HG02642 (cell line): Measurements from ENCODE around the gene SOCS1.
"Not testable (repeated sequence)": the region's sequence is repeated elsewhere in the genome, so short reads cannot be mapped to it uniquely, and the experiment has no call there.

Experiments
- ATAC-seq: cut with Tn5 transposase; IDR thresholded peaks from one replicate; pipeline ENCODE4 v1.9.1; 2021; ENCODE audit warnings: mild to moderate bottlenecking; ENCODE audit not compliant: unreplicated experiment, poor library complexity

SOCS1 gene

DNA sequence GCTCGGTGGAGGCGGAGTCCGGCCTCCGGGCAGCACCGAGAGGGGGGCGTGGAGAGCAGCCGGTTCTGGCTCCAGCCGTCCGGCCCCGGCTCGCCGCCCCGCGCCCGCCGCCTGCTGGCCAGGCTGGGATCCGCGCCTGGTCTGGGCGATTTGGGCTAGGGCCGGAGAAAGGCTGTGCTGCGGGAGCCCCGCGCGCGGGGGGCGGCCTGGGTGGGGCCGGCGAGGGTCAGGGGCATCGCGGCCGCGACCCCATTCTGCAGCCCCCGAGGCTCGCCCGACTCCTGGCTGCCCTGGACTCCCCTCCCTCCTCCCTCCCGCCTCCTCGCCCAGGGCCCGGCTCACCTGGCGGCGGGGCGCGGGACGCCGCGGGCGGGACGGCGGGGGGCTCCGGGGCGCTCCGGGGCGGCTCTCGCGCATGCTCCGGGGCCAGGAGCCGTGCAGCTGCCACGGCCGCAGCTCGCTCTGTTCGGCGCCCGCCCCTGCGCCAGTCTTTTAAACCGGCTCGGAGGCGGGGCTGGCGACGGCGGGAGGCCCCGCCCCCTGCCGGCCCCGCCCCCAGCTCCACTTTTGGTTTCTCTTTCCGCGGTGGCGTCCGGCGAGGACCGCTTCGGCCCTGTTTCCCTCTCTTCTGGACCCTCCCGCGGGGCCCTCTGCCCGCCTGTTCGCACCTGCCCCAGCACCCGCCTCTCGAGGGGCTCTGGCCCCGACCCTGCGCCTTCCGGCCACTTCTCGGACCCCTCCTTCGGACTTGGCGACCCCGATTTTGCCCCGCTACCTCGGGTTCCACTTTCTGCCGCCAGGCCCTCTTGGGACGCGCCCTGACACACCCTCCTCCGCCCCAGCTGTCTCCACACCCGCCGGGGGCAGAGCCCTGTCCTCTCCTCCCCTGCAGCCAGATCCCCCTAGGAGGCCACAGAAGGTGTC lies at the start of gene SOCS1:
SOCS1 (minus strand) TSS at position 468 of the 924 bp plus-strand sequence. CDS start 726 bp downstream, outside the sequence.
- ATAC-seq: peak; percentile 67

GRCh38 chr16:11303405-11304138 lies 47.6 kb upstream of the SOCS1 start:
- ATAC-seq: no peak

DNA sequence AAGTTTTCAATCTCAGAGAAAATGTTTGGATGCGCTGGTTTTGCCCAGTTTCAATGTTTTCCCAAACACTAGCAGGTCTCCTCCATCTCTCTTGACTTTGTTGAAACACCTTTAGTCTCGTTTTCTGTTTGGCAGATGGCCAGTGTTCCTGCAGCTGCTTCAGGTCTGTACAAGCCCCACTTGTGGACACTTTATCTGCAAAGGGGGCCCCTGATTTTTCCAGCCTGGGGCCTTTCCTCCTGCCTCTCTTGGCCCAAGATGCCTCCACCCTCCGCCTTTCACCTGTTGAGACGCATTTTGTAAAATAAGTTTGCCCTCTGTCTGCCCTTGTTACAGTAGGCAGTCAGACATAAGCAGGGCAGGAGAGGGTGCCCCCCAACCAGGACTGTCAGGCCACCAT lies 47.0 kb upstream of the SOCS1 start:
- no peak for ATAC-seq

DNA sequence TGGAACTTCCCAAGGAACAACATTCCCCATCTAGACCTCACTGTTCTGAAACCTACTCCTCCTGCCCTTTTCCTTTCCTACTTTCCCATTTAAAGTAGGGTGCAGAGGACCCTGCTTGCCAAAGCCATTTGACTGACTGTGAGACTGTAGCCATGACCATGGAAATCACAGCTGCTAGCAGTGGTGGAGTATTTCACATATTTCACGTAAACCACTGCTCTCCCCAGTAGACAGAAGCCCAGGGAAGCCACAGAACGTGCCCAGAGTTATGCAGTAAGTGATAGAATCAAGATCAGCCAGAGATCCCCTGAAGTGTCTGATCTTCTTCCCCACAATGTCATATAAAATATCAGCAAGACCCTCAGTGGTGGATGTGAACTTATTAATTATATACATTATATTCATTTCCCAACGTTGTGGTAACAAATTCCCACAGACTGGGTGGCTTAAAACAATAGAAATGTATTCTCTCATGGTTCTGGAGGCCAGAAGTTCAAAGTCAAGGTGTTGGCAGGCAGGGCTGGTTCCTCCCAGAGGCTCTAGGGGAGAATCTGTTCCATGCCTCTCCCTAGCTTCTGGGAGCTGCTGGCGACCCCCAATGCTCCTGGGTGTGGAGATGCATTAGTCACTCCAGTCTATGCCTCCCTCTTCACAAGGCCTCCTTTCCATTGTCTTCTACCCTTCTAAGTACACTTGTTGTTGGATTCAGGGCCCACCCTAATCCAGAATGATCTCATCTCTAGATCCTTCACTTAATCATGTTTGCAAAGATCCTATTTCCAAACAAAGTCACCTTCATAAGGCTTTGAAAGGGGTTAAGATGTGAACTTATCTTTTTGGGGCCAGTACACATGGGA lies 45.9 kb upstream of the SOCS1 start:
- no peak for ATAC-seq

GRCh38 chr16:11300560-11300892 lies 44.5 kb upstream of the SOCS1 start:
- ATAC-seq: no peak

DNA sequence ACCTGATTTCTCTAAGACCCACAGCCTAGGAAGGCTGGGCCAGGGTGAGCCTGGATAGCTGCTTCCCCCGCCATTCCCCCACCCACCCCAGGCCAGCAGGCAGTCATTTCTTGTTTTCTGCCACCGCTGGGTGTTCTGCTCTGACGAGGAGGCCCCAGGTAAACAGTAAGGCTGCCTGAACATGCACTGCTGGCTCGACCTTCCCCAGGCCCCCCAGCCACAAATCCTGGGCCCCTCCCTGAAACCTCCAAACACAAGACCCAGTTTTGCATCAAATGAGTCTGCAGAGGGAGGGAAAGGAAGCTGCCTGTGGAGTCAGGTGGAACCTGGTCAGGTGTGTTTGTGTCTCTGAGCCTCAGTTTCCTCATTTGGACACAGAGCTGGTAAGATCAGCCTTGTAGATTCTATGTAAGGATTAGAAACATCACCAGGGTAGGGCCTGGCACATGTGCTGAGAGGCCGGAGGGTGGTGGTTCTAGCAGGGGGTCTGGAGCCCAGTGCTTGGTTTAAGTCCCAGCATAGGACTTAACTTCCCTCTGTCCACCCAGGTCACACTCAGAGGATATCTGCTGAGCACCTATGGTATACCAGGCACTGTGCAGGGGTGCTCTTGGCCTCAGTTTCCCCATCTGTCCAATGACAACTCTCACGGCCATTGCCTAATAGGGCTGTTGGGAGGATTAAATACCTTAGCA lies 44.0 kb upstream of the SOCS1 start:
- no peak for ATAC-seq

DNA sequence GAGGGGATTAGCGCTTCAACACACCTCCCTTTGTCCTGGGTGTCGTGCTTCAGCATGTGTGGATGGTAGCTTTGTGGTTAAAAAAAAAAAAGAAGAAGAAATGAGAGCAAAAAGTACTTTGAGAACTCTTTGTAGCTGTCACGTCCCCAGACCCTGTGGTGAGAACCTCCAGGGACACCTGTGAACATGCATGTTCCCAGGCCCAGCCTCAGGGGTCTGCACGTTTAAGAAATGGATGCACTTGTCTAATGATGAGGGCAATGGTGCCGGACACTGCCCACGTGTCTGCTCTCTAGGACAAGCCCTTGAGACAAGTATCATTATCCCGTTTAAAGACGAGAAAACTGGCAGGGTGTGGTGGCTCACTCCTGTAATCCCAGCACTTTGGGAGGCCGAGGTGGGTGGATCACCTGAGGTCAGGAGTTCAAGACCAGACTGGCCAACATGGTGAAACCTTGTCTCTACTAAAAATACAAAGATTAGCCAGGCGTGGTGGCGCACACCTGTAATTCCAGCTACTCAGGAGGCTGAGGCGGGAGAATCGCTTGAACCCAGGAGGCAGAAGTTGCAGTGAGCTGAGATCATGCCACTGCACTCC lies 43.0 kb upstream of the SOCS1 start:
- ATAC-seq: not testable (repeated sequence)

- ATAC-seq: no peak
These were observed 42.3 kb upstream of the SOCS1 start for GRCh38 chr16:11298143-11298900.

- peak; percentile 85 for ATAC-seq
These were observed 41.6 kb upstream of the SOCS1 start for GRCh38 chr16:11297492-11298142.

DNA sequence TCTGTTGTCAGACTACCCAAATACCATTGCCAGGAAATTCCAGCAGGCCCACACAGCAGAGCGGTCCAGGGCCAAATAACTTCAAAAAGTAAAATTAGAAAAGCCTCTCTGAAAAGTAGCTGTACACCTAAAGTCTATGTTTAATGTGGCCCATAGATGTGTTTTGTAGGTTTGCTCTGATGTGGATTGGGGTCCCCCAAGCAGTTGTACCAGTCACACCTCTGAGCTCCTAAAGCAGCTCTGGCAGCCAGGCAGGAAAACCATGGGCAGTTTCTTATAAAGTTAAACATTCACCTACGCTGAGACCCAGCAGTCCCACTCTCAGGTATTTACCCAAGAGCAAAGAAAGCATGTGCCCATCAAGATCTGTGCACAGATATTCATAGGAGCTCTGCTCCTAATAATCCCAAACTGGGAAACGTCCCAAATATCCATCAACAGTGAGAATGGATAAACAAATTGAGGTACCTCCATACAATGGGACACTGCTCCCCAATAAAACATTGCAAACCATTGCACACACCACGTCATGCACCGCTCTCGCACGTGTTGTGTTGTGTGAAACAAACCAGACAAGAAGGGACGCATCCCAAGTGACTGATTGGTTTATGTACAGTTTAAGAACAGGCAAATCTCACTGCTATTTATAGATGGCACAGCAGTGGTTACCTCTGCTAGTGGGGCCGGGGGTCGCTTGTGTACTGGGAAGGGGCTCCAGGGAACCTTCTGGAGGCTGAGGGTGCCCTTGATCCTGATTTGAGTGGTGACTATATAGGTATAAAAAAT lies 40.9 kb upstream of the SOCS1 start:
- ATAC-seq: peak; percentile 26

DNA sequence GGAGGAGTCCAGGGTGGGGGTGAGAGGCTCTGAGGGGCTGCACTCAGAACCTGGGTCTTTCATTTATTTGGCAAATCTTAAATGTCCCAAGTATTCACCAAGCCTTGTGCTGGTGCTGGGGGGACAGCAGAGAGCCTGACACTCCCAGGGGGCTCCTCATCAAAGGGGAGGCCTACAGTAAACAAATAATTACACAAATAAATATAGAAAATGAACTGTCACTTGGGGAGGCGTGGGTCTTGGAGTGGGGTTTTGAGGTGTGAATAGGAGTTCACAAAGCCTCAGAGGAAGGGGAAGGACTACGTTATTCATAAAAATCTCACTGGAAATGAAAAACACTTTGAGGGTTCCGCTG lies 40.3 kb upstream of the SOCS1 start:
- ATAC-seq: no peak

DNA sequence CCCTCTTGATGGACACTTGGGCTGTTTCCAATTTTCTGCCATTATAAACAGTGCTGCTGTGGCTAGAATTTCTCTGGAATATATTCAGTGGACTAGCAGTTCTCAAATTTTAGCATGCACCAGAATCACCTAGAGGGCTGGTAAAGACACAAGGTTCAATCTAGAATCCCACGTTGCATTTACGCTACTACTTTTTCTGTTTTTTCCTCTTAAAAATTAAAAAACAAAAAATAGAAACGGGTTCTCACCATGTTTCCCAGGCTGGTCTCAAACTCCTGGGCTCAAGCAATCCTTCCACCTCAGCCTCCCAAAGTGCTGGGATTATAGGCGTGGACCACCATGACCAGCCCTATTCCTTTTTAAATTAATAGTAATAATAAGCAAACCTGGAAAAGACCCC lies 39.7 kb upstream of the SOCS1 start:
- no peak for ATAC-seq

GRCh38 chr16:11292076-11292748 lies 36.2 kb upstream of the SOCS1 start:
- no peak for ATAC-seq

DNA sequence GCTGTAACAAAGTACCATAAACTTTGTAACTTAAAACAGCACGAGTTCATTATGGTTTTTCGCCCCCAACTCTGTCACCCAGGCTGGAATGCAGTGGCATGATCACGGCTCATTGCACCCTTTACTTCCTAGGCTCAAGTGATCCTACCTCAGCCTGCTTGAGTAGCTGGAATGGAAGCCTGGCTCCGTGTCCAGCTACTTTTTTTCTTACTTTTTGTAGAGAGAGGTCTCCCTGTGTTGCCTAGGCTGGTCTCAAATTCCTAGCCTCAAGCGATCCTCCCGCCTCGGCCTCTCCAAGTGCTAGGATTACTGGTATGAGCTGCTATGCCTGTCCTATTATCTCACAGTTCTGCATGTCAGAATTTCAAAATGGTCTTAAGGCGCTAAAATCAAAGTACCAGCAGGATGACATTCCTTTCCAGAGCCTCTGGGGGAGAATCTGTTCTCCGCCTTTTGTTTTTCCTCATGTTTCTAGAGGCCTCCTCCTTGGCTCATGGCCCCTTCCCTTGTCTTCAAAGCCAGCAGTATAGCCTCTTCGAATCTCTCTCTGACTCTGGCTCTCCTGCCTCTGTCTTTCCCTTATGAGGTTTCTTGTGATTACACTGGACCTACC lies 35.2 kb upstream of the SOCS1 start:
- ATAC-seq: no peak

DNA sequence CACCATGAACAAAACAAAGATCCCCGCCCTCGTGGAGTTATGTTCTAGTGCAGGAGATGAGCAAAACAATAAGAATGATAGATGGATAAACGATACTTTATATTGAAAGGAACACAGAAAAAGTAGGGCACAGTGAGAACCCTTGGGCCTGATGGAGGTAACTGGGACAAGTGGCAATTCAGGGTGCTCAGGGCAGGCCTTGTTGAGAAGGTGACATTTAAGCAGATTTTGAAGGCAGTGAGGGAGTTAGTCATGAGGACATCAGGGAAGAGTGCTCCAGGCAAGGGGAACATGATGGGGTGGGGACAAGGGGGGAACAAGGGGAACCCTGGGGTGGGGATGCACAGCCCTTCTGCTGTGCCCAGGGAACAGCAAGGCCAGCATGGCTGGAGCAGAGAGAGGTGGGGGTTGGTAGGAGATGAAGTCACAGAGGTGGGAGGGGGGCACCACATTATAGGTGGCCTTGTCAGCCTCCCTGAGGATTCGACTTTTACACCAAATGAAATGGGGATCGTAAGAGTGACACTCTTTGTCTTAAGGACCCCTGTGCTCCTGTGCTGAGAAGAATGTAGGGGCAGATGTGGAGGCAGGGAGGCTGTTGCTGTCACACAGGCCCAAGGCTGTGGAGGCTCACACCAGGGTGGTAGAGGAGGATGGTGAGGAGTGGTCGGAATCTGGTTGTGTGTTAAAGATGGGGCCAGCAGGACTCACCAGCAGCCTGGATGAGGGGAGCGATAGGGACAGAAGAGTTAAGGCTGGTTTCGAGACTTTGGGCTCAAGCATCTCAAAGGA lies 34.3 kb upstream of the SOCS1 start:
- ATAC-seq: no peak

DNA sequence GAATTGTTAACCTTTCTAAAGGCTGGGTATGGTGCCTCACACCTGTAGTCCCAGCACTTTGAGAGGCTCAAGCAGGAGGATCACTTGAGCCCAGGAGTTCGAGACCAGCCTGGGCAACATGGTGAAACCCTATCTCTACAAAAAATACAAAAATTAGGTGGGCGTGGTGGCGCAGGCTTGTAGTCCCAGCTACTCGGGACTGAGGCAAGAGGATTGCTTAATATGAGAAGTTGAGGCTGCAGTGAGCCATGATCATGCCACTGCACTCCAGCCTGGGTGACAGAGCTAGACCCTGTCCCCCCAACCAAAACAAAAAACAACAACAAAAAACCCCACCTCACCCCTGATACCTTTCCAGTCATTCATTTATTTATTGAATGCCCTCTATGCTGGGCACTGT lies 33.7 kb upstream of the SOCS1 start:
- ATAC-seq: not testable (repeated sequence)
